Measurements from ENCODE around the gene C2CD4C.
"Not testable (repeated sequence)": the region's sequence is repeated elsewhere in the genome, so short reads cannot be mapped to it uniquely, and the experiment has no call there.

Gene C2CD4C

GRCh38 chr19:362154-362553 lies 46.8 kb downstream of the C2CD4C start:
- no peak for DNase-seq

- DNase-seq, result no peak
These were observed 49.4 kb downstream of the C2CD4C start for GRCh38 chr19:359653-359925.

GRCh38 chr19:355536-355935 lies 53.4 kb downstream of the C2CD4C start:
- DNase-seq, result not testable (repeated sequence)
